GM12878 (cell line): Measurements from ENCODE around the gene NOB1. TPM values are rescaled to one million over a fixed set of nuclear protein-coding genes. Genes with fewer than 3 reads are reported as not detected.

ENCODE experiments used
- ATAC-seq: fragments of 200-7000 bp; cut with Tn5 transposase; 3 replicates; pipeline ENCODE4 v1.9.1; 2020; ENCODE audit warnings: mild to moderate bottlenecking, moderate library complexity
- BruUV-seq: library from RNA; stranded (reverse); fragments of 400-500 nt; replicated peaks from 2 replicates; lab custom pipeline; 2021; lab: Mats Ljungman, UMichigan
- CTCF ChIA-PET: fragments of 300-600 bp; sonication (Branson Sonifier 250); formaldehyde crosslinking; extraction: SDS; loops from one replicate; lab custom pipeline; 2021; ENCODE audit warnings: inconsistent platforms; lab: Yijun Ruan, JAX
- POLR2A ChIA-PET: fragments of 350-600 bp; formaldehyde crosslinking; extraction: SDS; loops from one replicate; lab custom pipeline; 2021; ENCODE audit warnings: inconsistent platforms; lab: Charles Lee
- RAD21 ChIA-PET: fragments of 300-600 bp; sonication (Branson Sonifier 250); formaldehyde crosslinking; loops from one replicate; lab custom pipeline; 2023; ENCODE audit warnings: antibody characterized with exemption; ENCODE audit not compliant: unreplicated experiment; lab: Charles Lee
- SMC1A ChIA-PET: fragments of 300-600 bp; sonication (Branson Sonifier 250); formaldehyde crosslinking; loops from one replicate; lab custom pipeline; 2023; ENCODE audit not compliant: unreplicated experiment, uncharacterized antibody; lab: Charles Lee
- DNase-seq: peaks from one replicate; pipeline ENCODE4 v3.0.0-alpha.2; 2011; ENCODE audit warnings: low read depth, low spot score
- FAIRE-seq: peaks from 3 replicates; lab custom pipeline; 2011; peaks lifted over from hg19 to GRCh38; lab: Jason Lieb, UNC
- H2AFZ ChIP-seq: 2 replicates; pipeline ENCODE4 v1.6.0; 2011; ENCODE audit warnings: low read depth, low read length, control low read depth; ENCODE audit not compliant: control insufficient read depth
- H3K27ac ChIP-seq: 2 replicates; pipeline ENCODE4 v1.5.1; 2011; ENCODE audit warnings: control low read depth; ENCODE audit not compliant: control insufficient read depth, insufficient read depth
- H3K27me3 ChIP-seq, 2 experiments: replicated peaks in 1 of 2; 2 replicates each; pipeline versions ENCODE4 v1.6.0 to v1.6.1; 2011; ENCODE audit warnings: low read length in 1 of 2; ENCODE audit not compliant: control insufficient read depth in 2 of 2, insufficient read depth in 2 of 2
- H3K36me3 ChIP-seq, 2 experiments: 2 replicates each; pipeline ENCODE4 v1.5.1; 2011; ENCODE audit warnings: low read length in 1 of 2; ENCODE audit not compliant: control insufficient read depth in 2 of 2, insufficient read depth in 2 of 2
- H3K4me1 ChIP-seq: 2 replicates; pipeline ENCODE4 v1.6.1; 2011; ENCODE audit warnings: mild to moderate bottlenecking, low read length, moderate library complexity, mixed read lengths; ENCODE audit not compliant: control insufficient read depth, insufficient read depth
- H3K4me2 ChIP-seq: 2 replicates; pipeline ENCODE4 v1.6.0; 2011; ENCODE audit warnings: control low read depth; ENCODE audit not compliant: control insufficient read depth, insufficient read depth
- H3K4me3 ChIP-seq: fragments of 200-600 bp; sonication (generic); 2 replicates; pipeline ENCODE4 v1.5.1; 2016
- H3K79me2 ChIP-seq: 2 replicates; pipeline ENCODE4 v1.6.0; 2011; ENCODE audit warnings: low read length; ENCODE audit not compliant: control insufficient read depth, insufficient read depth
- H3K9ac ChIP-seq: 2 replicates; pipeline ENCODE4 v1.8.0; 2011; ENCODE audit warnings: low read length, control low read depth, mixed read lengths; ENCODE audit not compliant: control insufficient read depth, insufficient read depth
- H3K9me3 ChIP-seq: replicated peaks from 3 replicates; pipeline ENCODE4 v1.5.1; 2011; ENCODE audit warnings: mild to moderate bottlenecking, low read length; ENCODE audit not compliant: control insufficient read depth, insufficient read depth
- H4K20me1 ChIP-seq: 2 replicates; pipeline ENCODE4 v1.6.0; 2011; ENCODE audit not compliant: control insufficient read depth, insufficient read depth
- BACH1 ChIP-seq: fragments of 450-650 bp; IDR thresholded peaks from 2 replicates; pipeline ENCODE4 v1.6.1; 2017; ENCODE audit warnings: mild to moderate bottlenecking, borderline replicate concordance
- BHLHE40 ChIP-seq, 2 experiments: fragments of 450-650 bp in 1 of 2; IDR thresholded peaks; 2 replicates each; pipeline ENCODE4 v1.6.1; 2011 to 2017; ENCODE audit warnings: low read depth in 2 of 2, borderline replicate concordance in 1 of 2, improper control_type of control experiment in 1 of 2, low read length in 1 of 2, mild to moderate bottlenecking in 1 of 2
- CREM ChIP-seq: IDR thresholded peaks from 2 replicates; pipeline ENCODE4 v1.6.1; 2014; ENCODE audit warnings: antibody characterized with exemption, low read depth
- DPF2 ChIP-seq: fragments of 450-650 bp; IDR thresholded peaks from 2 replicates; pipeline ENCODE4 v1.6.1; 2017; ENCODE audit warnings: mild to moderate bottlenecking
- IKZF2 ChIP-seq, 2 experiments: fragments of 450-650 bp; IDR thresholded peaks; 2 replicates each; pipeline ENCODE4 v1.6.1; 2017; ENCODE audit warnings: mild to moderate bottlenecking in 2 of 2, moderate library complexity in 2 of 2
- IRF3 ChIP-seq: fragments of 450-650 bp; IDR thresholded peaks from 2 replicates; pipeline ENCODE4 v1.6.1; 2014; ENCODE audit warnings: mild to moderate bottlenecking
- NBN ChIP-seq: fragments of 450-650 bp; IDR thresholded peaks from 2 replicates; pipeline ENCODE4 v1.6.1; 2016
- NFYB ChIP-seq: IDR thresholded peaks from 2 replicates; pipeline ENCODE4 v1.6.1; 2011; ENCODE audit warnings: low read depth, mild to moderate bottlenecking, low read length, improper control_type of control experiment, moderate library complexity; ENCODE audit not compliant: insufficient read depth
- PML ChIP-seq: IDR thresholded peaks from 2 replicates; pipeline ENCODE4 v1.6.1; 2012; ENCODE audit warnings: low read length, inconsistent platforms
- POLR2A ChIP-seq: IDR thresholded peaks from 2 replicates; pipeline ENCODE4 v1.6.1; 2011; ENCODE audit warnings: low read depth, mild to moderate bottlenecking, low read length
- RELA ChIP-seq: fragments of 450-650 bp; IDR thresholded peaks from 2 replicates; pipeline ENCODE4 v1.8.0; 2014; ENCODE audit warnings: borderline replicate concordance; ENCODE audit not compliant: partially characterized antibody
- SKIL ChIP-seq: fragments of 450-650 bp; IDR thresholded peaks from 2 replicates; pipeline ENCODE4 v1.6.1; 2017; ENCODE audit warnings: mild to moderate bottlenecking, low read depth, inconsistent platforms; ENCODE audit not compliant: poor library complexity, severe bottlenecking
- TBL1XR1 ChIP-seq: IDR thresholded peaks from 2 replicates; pipeline ENCODE4 v1.6.1; 2012; ENCODE audit warnings: low read depth, low read length, improper control_type of control experiment
- TCF7 ChIP-seq: IDR thresholded peaks from 2 replicates; pipeline ENCODE4 v1.6.1; 2014; ENCODE audit warnings: antibody characterized with exemption, borderline replicate concordance
- WGBS: methylation state at CpG from one replicate; pipeline ENCODE4 v1.1.6; 2016; ENCODE audit warnings: low lambda C conversion rate; ENCODE audit not compliant: insufficient replicate concordance, insufficient coverage; ENCODE audit errors: missing lambda C conversion rate; 5-methylcytosine and 5-hydroxymethylcytosine counted together
- in situ Hi-C: fragments of 300-500 bp; cut with MboI; formaldehyde crosslinking; loops from 9 replicates; pipeline ENCODE4 v1.14.3; 2018; ENCODE audit warnings: mixed read lengths
- intact Hi-C: fragments of 100-400 bp; cut with micrococcal nuclease; formaldehyde crosslinking; loops from one replicate; pipeline ENCODE4 v1.14.2; 2022; ENCODE audit not compliant: unreplicated experiment
- polyA plus RNA-seq, 11 experiments: library from polyadenylated mRNA; depleted of rRNA in 4 of 11; unstranded in 6 of 11; stranded (reverse) in 5 of 11; fragments of >200 nt; fragmentation: Nextera tagmentation in 4 of 11; fragmentation: Illumina TruSeq in 1 of 11; extraction: Ambion mirVana in 4 of 11; extraction: Trizol in 1 of 11; gene quantifications; 1 replicate in 1 of 11; 2 replicates in 10 of 11; pipeline versions ENCODE4 v1.2.1 to v1.2.3, GENCODE V29; 2011 to 2016; ENCODE audit warnings: inconsistent platforms in 2 of 11, missing spikeins in 2 of 11, low read depth in 1 of 11
- total RNA-seq, 4 experiments: library from RNA; depleted of rRNA in 3 of 4; stranded (reverse); fragments of >200 nt in 3 of 4; fragmentation: Illumina TruSeq in 1 of 4; extraction: Trizol in 1 of 4; gene quantifications; 2 replicates each; pipeline versions ENCODE4 v1.2.1 to v1.2.3, GENCODE V29; 2013 to 2021

The NOB1 gene
- total and polyA plus RNA-seq, 10 of the 15 experiments (the other 5 are each of a cell fraction or from before 2014, with no cell fraction given) = 31.1 to 117 (median 78.0) TPM

- Histone ChIP-seq H2AFZ (no peak overlapping the region), H3K27ac (no peak overlapping the region), H3K9me3 (no peaks in the 10 kb centered on the region), H3K4me3 (no peak overlapping the region), H4K20me1 (no peaks in the 10 kb centered on the region; the same call in 1 of the 2 replicates), H3K79me2 (no peaks in the 10 kb centered on the region), H3K9ac (no peak overlapping the region), H3K4me1 (no peaks in the 10 kb centered on the region), H3K27me3 (no peaks in the 10 kb centered on the region), H3K4me2 (no peak overlapping the region), H3K36me3 (peaks cover 2 to 9% of the 10 kb centered on the region in 2 experiments; a peak in 3 of 4 replicates)
- no peak for TF ChIP-seq PML
- TF ChIP-seq TCF7 = no peak
- no peak for TF ChIP-seq CREM
- TF ChIP-seq IKZF2 (IDR thresholded peaks at IDR 0.05) = no peak
- TF ChIP-seq POLR2A = no peak
- TF ChIP-seq RELA = no peak
- no peak for TF ChIP-seq NBN
- no peak for TF ChIP-seq IRF3
- TF ChIP-seq DPF2 = no peak
- TF ChIP-seq BHLHE40 (IDR thresholded peaks at IDR 0.05; ENCODE audit: borderline replicate concordance in 1 of 2, low read depth in 2 of 2, low read length in 1 of 2) = no peak
- TF ChIP-seq NFYB = no peak
- TF ChIP-seq TBL1XR1 = no peak
- no peak for TF ChIP-seq BACH1
- TF ChIP-seq SKIL = no peak
- no peak for FAIRE-seq
- BruUV-seq = no TSS peak
- ChIA-PET RAD21 (interaction anchor here (1.1 to 4.6 kb wide), 2 partner anchors 32 to 135 kb away, joined by 4 to 40 read pairs; no protein-coding TSS in a partner anchor), CTCF (interaction anchor here (0.7 to 7.7 kb wide), 7 partner anchors 12 to 335 kb away, joined by 3 to 114 read pairs (median 4); no protein-coding TSS in a partner anchor), SMC1A (interaction anchor here (0.7 to 4.3 kb wide), 4 partner anchors 20 to 398 kb away, joined by 3 to 46 read pairs (median 3); no protein-coding TSS in a partner anchor), POLR2A (interaction anchor here (0.7 to 1.1 kb wide), 2 partner anchors 63 to 136 kb away, joined by 3 to 4 read pairs; no protein-coding TSS in a partner anchor)
- DNase-seq = no peak
- ATAC-seq = no peak
- intact Hi-C loops = no loop called here
- 70% methylated on average over 2 of the region's 2 CpGs for WGBS
- in situ Hi-C loops = no loop called here
Observed at GRCh38 chr16:69794486-69794885, 39.8 kb upstream of the NOB1 start.
